Neural cell (in vitro differentiated cells): Measurements from ENCODE around the gene PSMB8. TPM values are rescaled to one million over a fixed set of nuclear protein-coding genes. Genes with fewer than 3 reads are reported as not detected.

Experiments
- H2AFZ ChIP-seq: fragments of 200-600, 300-800 bp; sonication (generic), shearing (Covaris generic); 2 replicates; pipeline ENCODE4 v1.6.0; 2014; ENCODE audit warnings: low read depth, mild to moderate bottlenecking, antibody characterized with exemption, low read length, moderate library complexity
- H3F3A ChIP-seq: fragments of 200-600 bp; shearing (Covaris generic); 2 replicates; pipeline ENCODE4 v1.6.1; 2016; ENCODE audit warnings: mild to moderate bottlenecking, moderate library complexity, mixed read lengths, antibody characterized with exemption, low read length; ENCODE audit not compliant: insufficient read depth, poor library complexity, severe bottlenecking
- H3K27ac ChIP-seq: fragments of 200-600, 300-800 bp; sonication (generic), shearing (Covaris generic); 2 replicates; pipeline ENCODE4 v1.5.1; 2014; ENCODE audit warnings: mild to moderate bottlenecking, low read length, moderate library complexity
- H3K27me3 ChIP-seq: fragments of 300-800, 200-600 bp; sonication (generic), shearing (Covaris generic); 2 replicates; pipeline ENCODE4 v1.6.0; 2014; ENCODE audit warnings: mild to moderate bottlenecking, low read depth, low read length, moderate library complexity; ENCODE audit not compliant: insufficient read depth
- H3K36me3 ChIP-seq: fragments of 300-800, 200-600 bp; sonication (generic), shearing (Covaris generic); 2 replicates; pipeline ENCODE4 v1.5.1; 2014; ENCODE audit warnings: mild to moderate bottlenecking, antibody characterized with exemption, low read length, moderate library complexity; ENCODE audit not compliant: insufficient read depth
- H3K4me2 ChIP-seq: fragments of 300-800, 200-600 bp; sonication (generic), shearing (Covaris generic); 2 replicates; pipeline ENCODE4 v1.6.0; 2014; ENCODE audit warnings: mild to moderate bottlenecking, low read length
- H3K4me3 ChIP-seq: fragments of 300-800, 200-600 bp; sonication (generic), shearing (Covaris generic); 2 replicates; pipeline ENCODE4 v1.5.1; 2014; ENCODE audit warnings: mild to moderate bottlenecking, low read length, moderate library complexity
- H3K79me2 ChIP-seq: fragments of 200-600 bp; shearing (Covaris generic); replicated peaks from 2 replicates; pipeline ENCODE4 v1.6.0; 2014; ENCODE audit warnings: mild to moderate bottlenecking, low read length, moderate library complexity; ENCODE audit not compliant: insufficient read depth
- H3K9ac ChIP-seq: fragments of 300-800, 200-600 bp; sonication (generic), shearing (Covaris generic); 2 replicates; pipeline ENCODE4 v1.6.1; 2016; ENCODE audit warnings: mild to moderate bottlenecking, low read length, mixed read lengths
- H3K9me2 ChIP-seq: fragments of 200-600 bp; shearing (Covaris generic); 2 replicates; pipeline ENCODE4 v1.6.1; 2016; ENCODE audit warnings: mild to moderate bottlenecking, low read length, mixed read lengths; ENCODE audit not compliant: insufficient read depth
- H3K9me3 ChIP-seq: fragments of 200-600, 300-800 bp; sonication (generic), shearing (Covaris generic); 2 replicates; pipeline ENCODE4 v1.6.1; 2016; ENCODE audit warnings: mild to moderate bottlenecking, mixed run types, low read length, moderate library complexity, mixed read lengths
- H4K20me1 ChIP-seq: fragments of 200-600 bp; shearing (Covaris generic); 2 replicates; pipeline ENCODE4 v1.6.1; 2016; ENCODE audit warnings: mild to moderate bottlenecking, mixed run types; ENCODE audit not compliant: insufficient read depth
- EP300 ChIP-seq: fragments of 450-650 bp; conservative IDR thresholded peaks from 2 replicates; pipeline ENCODE4 v1.6.1; 2014; ENCODE audit warnings: antibody characterized with exemption, mild to moderate bottlenecking, moderate library complexity; ENCODE audit not compliant: poor library complexity, severe bottlenecking
- EZH2 ChIP-seq: fragments of 200-600, 300-800 bp; shearing (Covaris generic), sonication (generic); IDR thresholded peaks from 2 replicates; pipeline ENCODE4 v1.6.1; 2014; ENCODE audit warnings: antibody characterized with exemption, low read length, borderline replicate concordance, mild to moderate bottlenecking; ENCODE audit not compliant: insufficient read depth, poor library complexity, severe bottlenecking
- MXI1 ChIP-seq: fragments of 450-650 bp; conservative IDR thresholded peaks from 2 replicates; pipeline ENCODE4 v1.6.1; 2014; ENCODE audit warnings: antibody characterized with exemption, mild to moderate bottlenecking; ENCODE audit not compliant: poor library complexity, severe bottlenecking
- POLR2AphosphoS5 ChIP-seq: IDR thresholded peaks from 2 replicates; pipeline ENCODE4 v1.6.1; 2012
- RAD21 ChIP-seq: fragments of 450-650 bp; conservative IDR thresholded peaks from 2 replicates; pipeline ENCODE4 v1.6.1; 2014; ENCODE audit warnings: antibody characterized with exemption, mild to moderate bottlenecking, moderate library complexity
- SMC3 ChIP-seq: fragments of 450-650 bp; conservative IDR thresholded peaks from 2 replicates; pipeline ENCODE4 v1.6.1; 2014; ENCODE audit warnings: antibody characterized with exemption, mild to moderate bottlenecking, moderate library complexity; ENCODE audit not compliant: poor library complexity
- TAF1 ChIP-seq: IDR thresholded peaks from 2 replicates; pipeline ENCODE4 v1.6.1; 2012; ENCODE audit warnings: low read depth
- polyA plus RNA-seq: library from polyadenylated mRNA; depleted of rRNA; stranded (reverse); fragments of >200 nt; gene quantifications from 2 replicates; pipeline ENCODE4 v1.2.3, GENCODE V29; 2014
- TF ChIP-seq, protein P1 (sequence below): fragments of 450-650 bp; IDR thresholded peaks from 2 replicates; pipeline ENCODE4 v1.5.1; 2014; ENCODE audit warnings: antibody characterized with exemption, mild to moderate bottlenecking, moderate library complexity; ENCODE audit not compliant: poor library complexity, severe bottlenecking
- TF ChIP-seq, protein P2 (sequence below): IDR thresholded peaks from 2 replicates; pipeline ENCODE4 v1.6.1; 2012; ENCODE audit warnings: borderline replicate concordance

The PSMB8 gene
- polyA plus RNA-seq, 1 donor from 2014 or later, result not detected

DNA sequence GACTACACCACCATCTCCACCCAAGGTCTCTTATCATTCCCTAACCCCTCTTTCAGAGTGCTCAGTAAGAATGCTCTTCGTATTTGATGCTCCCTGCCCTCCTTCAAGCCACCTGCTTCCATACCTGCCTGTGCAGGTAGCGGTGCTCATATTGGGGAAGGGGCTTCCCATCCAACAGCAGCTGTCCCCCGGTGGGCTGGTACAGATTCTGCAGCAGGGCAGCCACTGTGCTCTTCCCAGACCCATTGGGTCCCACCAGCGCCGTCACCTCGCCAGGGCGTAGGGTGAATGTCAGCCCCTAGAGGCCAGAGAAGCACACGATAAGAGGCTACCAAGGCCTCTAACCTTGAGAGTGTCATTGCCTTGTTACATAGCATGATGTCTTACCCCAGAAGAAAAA is 3.9 kb upstream of the PSMB8 start:
- H4K20me1 ChIP-seq, result no peaks in the 10 kb centered on the region
- H3F3A ChIP-seq, result no peaks in the 10 kb centered on the region
- H3K4me3 ChIP-seq, result no peak overlapping the region
- no peaks in the 10 kb centered on the region for H3K9me2 ChIP-seq
- H2AFZ ChIP-seq, result no peak overlapping the region
- H3K9ac ChIP-seq, result no peak overlapping the region
- H3K9me3 ChIP-seq, result no peaks in the 10 kb centered on the region
- H3K27ac ChIP-seq, result no peak overlapping the region
- peaks cover 58% of the 10 kb centered on the region for H3K27me3 ChIP-seq
- no peaks in the 10 kb centered on the region for H3K36me3 ChIP-seq
- no peaks in the 10 kb centered on the region for H3K79me2 ChIP-seq
- no peak overlapping the region for H3K4me2 ChIP-seq
- TF ChIP-seq, protein P1, sequence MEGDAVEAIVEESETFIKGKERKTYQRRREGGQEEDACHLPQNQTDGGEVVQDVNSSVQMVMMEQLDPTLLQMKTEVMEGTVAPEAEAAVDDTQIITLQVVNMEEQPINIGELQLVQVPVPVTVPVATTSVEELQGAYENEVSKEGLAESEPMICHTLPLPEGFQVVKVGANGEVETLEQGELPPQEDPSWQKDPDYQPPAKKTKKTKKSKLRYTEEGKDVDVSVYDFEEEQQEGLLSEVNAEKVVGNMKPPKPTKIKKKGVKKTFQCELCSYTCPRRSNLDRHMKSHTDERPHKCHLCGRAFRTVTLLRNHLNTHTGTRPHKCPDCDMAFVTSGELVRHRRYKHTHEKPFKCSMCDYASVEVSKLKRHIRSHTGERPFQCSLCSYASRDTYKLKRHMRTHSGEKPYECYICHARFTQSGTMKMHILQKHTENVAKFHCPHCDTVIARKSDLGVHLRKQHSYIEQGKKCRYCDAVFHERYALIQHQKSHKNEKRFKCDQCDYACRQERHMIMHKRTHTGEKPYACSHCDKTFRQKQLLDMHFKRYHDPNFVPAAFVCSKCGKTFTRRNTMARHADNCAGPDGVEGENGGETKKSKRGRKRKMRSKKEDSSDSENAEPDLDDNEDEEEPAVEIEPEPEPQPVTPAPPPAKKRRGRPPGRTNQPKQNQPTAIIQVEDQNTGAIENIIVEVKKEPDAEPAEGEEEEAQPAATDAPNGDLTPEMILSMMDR, result no peak
- TF ChIP-seq EP300, result no peak
- TF ChIP-seq POLR2AphosphoS5, result no peak
- TF ChIP-seq TAF1, result no peak
- TF ChIP-seq RAD21, result no peak
- TF ChIP-seq, protein P2, sequence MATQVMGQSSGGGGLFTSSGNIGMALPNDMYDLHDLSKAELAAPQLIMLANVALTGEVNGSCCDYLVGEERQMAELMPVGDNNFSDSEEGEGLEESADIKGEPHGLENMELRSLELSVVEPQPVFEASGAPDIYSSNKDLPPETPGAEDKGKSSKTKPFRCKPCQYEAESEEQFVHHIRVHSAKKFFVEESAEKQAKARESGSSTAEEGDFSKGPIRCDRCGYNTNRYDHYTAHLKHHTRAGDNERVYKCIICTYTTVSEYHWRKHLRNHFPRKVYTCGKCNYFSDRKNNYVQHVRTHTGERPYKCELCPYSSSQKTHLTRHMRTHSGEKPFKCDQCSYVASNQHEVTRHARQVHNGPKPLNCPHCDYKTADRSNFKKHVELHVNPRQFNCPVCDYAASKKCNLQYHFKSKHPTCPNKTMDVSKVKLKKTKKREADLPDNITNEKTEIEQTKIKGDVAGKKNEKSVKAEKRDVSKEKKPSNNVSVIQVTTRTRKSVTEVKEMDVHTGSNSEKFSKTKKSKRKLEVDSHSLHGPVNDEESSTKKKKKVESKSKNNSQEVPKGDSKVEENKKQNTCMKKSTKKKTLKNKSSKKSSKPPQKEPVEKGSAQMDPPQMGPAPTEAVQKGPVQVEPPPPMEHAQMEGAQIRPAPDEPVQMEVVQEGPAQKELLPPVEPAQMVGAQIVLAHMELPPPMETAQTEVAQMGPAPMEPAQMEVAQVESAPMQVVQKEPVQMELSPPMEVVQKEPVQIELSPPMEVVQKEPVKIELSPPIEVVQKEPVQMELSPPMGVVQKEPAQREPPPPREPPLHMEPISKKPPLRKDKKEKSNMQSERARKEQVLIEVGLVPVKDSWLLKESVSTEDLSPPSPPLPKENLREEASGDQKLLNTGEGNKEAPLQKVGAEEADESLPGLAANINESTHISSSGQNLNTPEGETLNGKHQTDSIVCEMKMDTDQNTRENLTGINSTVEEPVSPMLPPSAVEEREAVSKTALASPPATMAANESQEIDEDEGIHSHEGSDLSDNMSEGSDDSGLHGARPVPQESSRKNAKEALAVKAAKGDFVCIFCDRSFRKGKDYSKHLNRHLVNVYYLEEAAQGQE, result no peak
- no peak for TF ChIP-seq SMC3
- no peak for TF ChIP-seq MXI1
- TF ChIP-seq EZH2, result no peak

GRCh38 chr6:32847004-32847403 is 3.2 kb upstream of the PSMB8 start:
- no peaks in the 10 kb centered on the region for H3K9me3 ChIP-seq
- H3K36me3 ChIP-seq, result no peaks in the 10 kb centered on the region
- TF ChIP-seq, protein P2, result no peak
- TF ChIP-seq MXI1 (no peak), SMC3 (no peak), EZH2 (no peak), EP300 (no peak), POLR2AphosphoS5 (no peak), RAD21 (no peak), TAF1 (no peak)
- TF ChIP-seq, protein P1, result no peak
- no peak overlapping the region for H3K4me2 ChIP-seq
- no peak overlapping the region for H2AFZ ChIP-seq
- no peak overlapping the region for H3K27ac ChIP-seq
- no peak overlapping the region for H3K9ac ChIP-seq
- H3K27me3 ChIP-seq, result peaks cover 58% of the 10 kb centered on the region
- no peaks in the 10 kb centered on the region for H3K79me2 ChIP-seq
- no peaks in the 10 kb centered on the region for H3F3A ChIP-seq
- no peak overlapping the region for H3K4me3 ChIP-seq
- no peaks in the 10 kb centered on the region for H4K20me1 ChIP-seq
- no peaks in the 10 kb centered on the region for H3K9me2 ChIP-seq
